ENCODE data around the gene OCLN.
"Not testable (repeated sequence)": the region's sequence is repeated elsewhere in the genome, so short reads cannot be mapped to it uniquely, and the experiment has no call there.

Gene OCLN

GRCh38 chr5:69542838-69543618 lies 50.4 kb downstream of the OCLN start:
- POLR2A ChIA-PET; CTCF ChIA-PET; DNase-seq (ENCODE audit: extremely low spot score): not testable (repeated sequence)

GRCh38 chr5:69544602-69545001 lies 52.0 kb downstream of the OCLN start:
- POLR2A ChIA-PET; DNase-seq (ENCODE audit: extremely low spot score); CTCF ChIA-PET: not testable (repeated sequence)

- DNase-seq (ENCODE audit: extremely low spot score); POLR2A ChIA-PET; CTCF ChIA-PET: not testable (repeated sequence)
These were observed 67.3 kb downstream of the OCLN start, which contains the start of gene GTF2H2C for GRCh38 chr5:69559908-69560330. Gene GTF2H2C (plus strand): TSS chr5:69560191. CDS start chr5:69565133, 4,942 bp downstream.

GRCh38 chr5:69560587-69561431 lies 68.2 kb downstream of the OCLN start:
- CTCF ChIA-PET, POLR2A ChIA-PET: not testable (repeated sequence)

GRCh38 chr5:69566172-69566571 lies 73.6 kb downstream of the OCLN start:
- DNase-seq (ENCODE audit: extremely low spot score); CTCF ChIA-PET; POLR2A ChIA-PET: not testable (repeated sequence)

More at GRCh38 chr5:69560587-69561431, 68.2 kb downstream of the OCLN start:
- DNase-seq (ENCODE audit: extremely low spot score): not testable (repeated sequence)

GRCh38 chr5:69568072-69568471 lies 75.5 kb downstream of the OCLN start:
- DNase-seq (ENCODE audit: extremely low spot score); CTCF ChIA-PET; POLR2A ChIA-PET: not testable (repeated sequence)

GRCh38 chr5:69583356-69583755 lies 90.8 kb downstream of the OCLN start:
- POLR2A ChIA-PET; DNase-seq (ENCODE audit: extremely low spot score); CTCF ChIA-PET: not testable (repeated sequence)

GRCh38 chr5:69596114-69596840 lies 103.7 kb downstream of the OCLN start:
- POLR2A ChIA-PET; CTCF ChIA-PET; DNase-seq (ENCODE audit: extremely low spot score): not testable (repeated sequence)

GRCh38 chr5:69601947-69602346 lies 109.4 kb downstream of the OCLN start:
- CTCF ChIA-PET: not testable (repeated sequence)

GRCh38 chr5:69606839-69607238 lies 114.2 kb downstream of the OCLN start:
- DNase-seq (ENCODE audit: extremely low spot score); CTCF ChIA-PET; POLR2A ChIA-PET: not testable (repeated sequence)

More at GRCh38 chr5:69601947-69602346, 109.4 kb downstream of the OCLN start:
- POLR2A ChIA-PET; DNase-seq (ENCODE audit: extremely low spot score): not testable (repeated sequence)
